Fibroblast of villous mesenchyme (primary cell): ENCODE measurements around the gene EME2. TPM values are rescaled to one million over a fixed set of nuclear protein-coding genes. Genes with fewer than 3 reads are reported as not detected.

Source experiments
- DNase-seq: peaks from one replicate; pipeline ENCODE4 v3.0.0-alpha.2; 2010; ENCODE audit warnings: low read depth
- H3K4me3 ChIP-seq: 2 replicates; pipeline ENCODE4 v1.5.1; 2011; ENCODE audit warnings: low read depth, mild to moderate bottlenecking, low read length
- CTCF ChIP-seq: IDR thresholded peaks from 2 replicates; pipeline ENCODE4 v1.5.1; 2012; ENCODE audit warnings: low read depth, mild to moderate bottlenecking, low read length; ENCODE audit not compliant: insufficient read depth
- total RNA-seq: library from RNA; depleted of rRNA; stranded (reverse); fragments of >200 nt; gene quantifications from 2 replicates; pipeline ENCODE4 v1.2.3, GENCODE V29; 2012

The EME2 gene
- total RNA-seq, 1 donor, result 15.5 TPM

- DNase-seq, result no peak
- no peak for TF ChIP-seq CTCF
Measured at GRCh38 chr16:1788708-1789100, 16.1 kb downstream of the EME2 start.

GRCh38 chr16:1789643-1790045, 17.0 kb downstream of the EME2 start:
- no peak overlapping the region for H3K4me3 ChIP-seq
- DNase-seq, result no peak
- TF ChIP-seq CTCF, result no peak

More at GRCh38 chr16:1788708-1789100, 16.1 kb downstream of the EME2 start:
- H3K4me3 ChIP-seq, result no peak overlapping the region

DNA sequence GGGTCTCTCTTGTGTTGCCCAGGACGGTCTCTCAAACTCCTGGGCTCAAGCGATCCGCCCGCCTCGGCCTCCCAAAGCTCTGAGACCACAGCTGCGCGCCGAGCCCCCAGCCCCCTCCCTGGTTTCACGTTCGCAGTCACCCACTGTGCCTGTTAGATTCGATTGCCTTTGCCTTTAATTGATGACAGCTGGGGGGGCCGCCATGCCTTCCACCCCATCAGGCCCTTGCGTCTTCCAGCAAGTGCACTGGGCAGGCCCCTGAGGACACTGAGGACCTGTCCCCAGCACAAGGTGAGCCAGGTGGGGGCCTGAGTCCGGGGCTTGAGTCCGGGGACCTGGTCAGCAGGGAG, 17.6 kb downstream of the EME2 start:
- DNase-seq, result no peak
- H3K4me3 ChIP-seq, result no peak overlapping the region
- TF ChIP-seq CTCF, result no peak

GRCh38 chr16:1790611-1791255, 18.1 kb downstream of the EME2 start:
- TF ChIP-seq CTCF, result no peak
- no peak for DNase-seq
- no peak overlapping the region for H3K4me3 ChIP-seq

DNA sequence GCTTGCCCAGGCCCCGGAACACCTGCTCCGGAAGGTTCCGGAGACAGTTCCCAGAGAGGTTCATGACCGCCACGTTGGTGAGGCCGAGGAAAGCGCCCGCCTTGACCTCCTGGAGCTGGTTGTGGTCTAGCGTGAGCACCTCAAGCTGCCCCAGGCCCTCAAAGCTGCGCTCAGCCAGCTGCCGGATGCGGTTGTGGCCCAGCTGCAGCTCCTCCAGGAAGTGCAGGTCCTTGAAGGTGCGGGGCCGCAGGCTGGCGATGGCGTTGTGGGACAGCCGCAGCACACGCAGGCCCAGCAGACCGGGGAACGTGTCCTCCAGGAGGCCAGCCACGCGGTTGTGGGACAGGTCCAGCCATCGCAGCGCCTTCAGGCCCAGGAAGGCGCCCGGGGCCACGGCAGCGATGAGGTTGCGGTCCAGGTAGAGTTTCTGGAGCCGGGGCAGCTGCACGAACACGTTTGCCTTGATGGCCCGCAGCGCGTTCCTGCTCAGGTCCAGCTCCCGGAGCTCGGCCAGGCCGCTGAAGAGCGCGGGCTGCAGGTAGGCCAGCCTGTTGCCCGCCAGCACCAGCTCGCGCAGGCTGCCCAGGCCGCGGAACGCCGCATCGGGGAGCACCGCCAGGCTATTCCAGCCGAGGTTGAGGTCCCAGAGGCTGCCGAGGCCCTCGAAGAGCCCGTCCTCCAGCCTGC, 18.8 kb downstream of the EME2 start:
- no peak for DNase-seq
- no peak overlapping the region for H3K4me3 ChIP-seq
- no peak for TF ChIP-seq CTCF

DNA sequence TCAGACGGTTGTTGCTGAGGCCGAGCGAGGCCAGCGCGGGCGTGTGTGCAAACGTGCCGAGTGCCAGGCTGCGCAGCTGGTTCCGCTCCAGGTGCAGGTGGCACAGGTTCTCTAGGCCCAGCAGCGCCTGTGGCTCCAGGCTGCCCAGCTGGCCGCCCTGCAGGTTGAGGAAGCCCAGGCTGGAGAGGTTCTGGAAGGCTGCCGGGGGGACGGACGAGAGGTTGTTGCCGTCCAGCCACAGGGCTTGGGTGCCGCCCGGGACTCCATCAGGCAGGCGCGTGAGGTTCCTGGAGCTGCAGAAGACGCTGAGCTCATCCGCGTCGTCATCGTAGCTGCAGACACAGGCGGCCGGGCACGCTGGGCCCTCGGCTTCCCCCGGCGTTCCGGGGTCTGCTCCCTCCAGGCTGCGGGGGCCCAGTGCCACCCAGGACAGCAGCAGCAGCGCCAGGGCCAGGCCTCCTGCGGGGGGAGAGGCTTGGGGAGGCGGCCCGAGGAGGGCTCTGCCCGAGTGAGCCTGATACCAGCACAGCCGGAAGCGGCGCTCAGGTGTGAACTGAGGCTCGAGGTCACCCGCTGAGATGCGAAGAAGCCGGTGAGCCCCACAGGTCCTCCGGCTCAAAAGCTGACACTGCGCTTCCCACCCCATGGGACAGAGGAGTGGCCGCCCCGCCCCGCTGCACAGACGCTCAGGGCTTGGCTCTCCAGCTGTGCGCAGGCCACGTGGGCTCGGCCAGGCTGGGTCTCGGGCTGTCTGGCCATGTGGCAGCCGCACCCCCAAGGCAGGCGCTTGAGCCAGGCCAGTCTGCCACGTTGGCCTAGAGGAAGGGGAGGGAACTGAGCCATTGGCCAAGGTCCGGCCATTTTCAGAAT, 19.6 kb downstream of the EME2 start:
- TF ChIP-seq CTCF, result no peak
- no peak overlapping the region for H3K4me3 ChIP-seq
- no peak for DNase-seq
